Pancreas (tissue), 10 donors: ENCODE measurements around the gene SLC2A4. TPM values are rescaled to one million over a fixed set of nuclear protein-coding genes. Genes with fewer than 3 reads are reported as not detected.

Experiments used
- ATAC-seq, 4 donors: fragments of 200-7000 bp; cut with Tn5 transposase; one replicate each; pipeline versions ENCODE4 v1.8.0 to v1.9.1; 2020; ENCODE audit warnings: mild to moderate bottlenecking in 4 of 4, moderate library complexity in 4 of 4
- DNase-seq, 6 donors: peaks; one replicate each; pipeline ENCODE4 v3.0.0-alpha.2; 2020
- FAIRE-seq: peaks from 2 replicates; lab custom pipeline; 2012; peaks lifted over from hg19 to GRCh38; lab: Jason Lieb, UNC
- H3K27ac ChIP-seq, 4 donors: fragments of 200-600 bp; sonication (generic); 1 replicate in 3 of 4; 2 replicates in 1 of 4; pipeline versions ENCODE4 v1.5.0 to v1.8.0; 2020
- H3K27me3 ChIP-seq, 4 donors: fragments of 200-600 bp; one replicate each; pipeline ENCODE4 v1.8.0; 2021
- H3K36me3 ChIP-seq, 3 donors: fragments of 200-600 bp; sonication (generic) in 1 of 3; one replicate each; pipeline versions ENCODE4 v1.5.0 to v1.8.0; 2020 to 2021
- H3K4me1 ChIP-seq, 3 donors: fragments of 200-600 bp; one replicate each; pipeline ENCODE4 v1.8.0; 2021
- H3K4me3 ChIP-seq, 4 donors: fragments of 200-600 bp; sonication (generic) in 2 of 4; one replicate each; pipeline versions ENCODE4 v1.5.0 to v1.8.0; 2020 to 2021
- H3K9me3 ChIP-seq, 4 donors: fragments of 200-600 bp; one replicate each; pipeline ENCODE4 v1.8.0; 2021
- CTCF ChIP-seq, 4 donors: fragments of 200-600 bp; sonication (generic) in 3 of 4; IDR thresholded peaks; one replicate each; pipeline versions ENCODE4 v1.5.0 to v1.8.0; 2021; ENCODE audit warnings: antibody characterized with exemption in 4 of 4
- WGBS, 2 donors: extraction: QIAGEN DNeasy Blood & Tissue Kit; methylation state at CpG; one replicate each; pipeline ENCODE4 v1.1.7; 2013; 5-methylcytosine and 5-hydroxymethylcytosine counted together
- intact Hi-C, 3 donors: fragments of 100-400 bp; cut with DNase I; formaldehyde crosslinking; loops; one replicate each; pipeline versions ENCODE4 v1.11.1 to v1.14.2; 2022
- polyA plus RNA-seq, 2 donors: library from polyadenylated mRNA; stranded (reverse); fragments of 200-250 nt; gene quantifications; one replicate each; pipeline ENCODE4 v1.2.3, GENCODE V29; 2013
- total RNA-seq, 6 donors: library from RNA; stranded (reverse); fragmentation: NEBNext Ultra II Directional in 4 of 6; extraction: Animal tissue kit (Norgen Biotek cat#: 25700) in 4 of 6; gene quantifications; one replicate each; pipeline versions ENCODE4 v1.2.1 to v1.2.4, GENCODE V29; 2021 to 2023
- donor health status: healthy with polysubstance abuse.
- donor health status: DM: no; HTN: no; CAD: no; lungs with moderate emphysema.
- donor health status: DM: no; HTN: no; CAD: no.
- donor health status: control.
- donor health status: control.
- donor health status: Bipolar disorder and iron deficiency.
- donor health status: DM: yes; HTN: yes; CAD: no.
- donor health status: DM: no; HTN: no; CAD: no.
- donor health status: DM: no; HTN: no; CAD: no.
- donor health status: DM: yes; HTN: yes; CAD: no.

The SLC2A4 gene
- total and polyA plus RNA-seq, 8 donors, result 0.16 to 1.8 (median 0.60) TPM

GRCh38 chr17:7290685-7291084 lies 9.2 kb downstream of the SLC2A4 start:
- Histone ChIP-seq H3K36me3 (no peaks in the 10 kb centered on the region), H3K4me3 (no peak overlapping the region), H3K9me3 (no peaks in the 10 kb centered on the region), H3K27ac (no peak overlapping the region), H3K27me3 (no peaks in the 10 kb centered on the region), H3K4me1 (peaks cover 0 to 14% (median 5%) of the 10 kb centered on the region in 3 donors)
- intact Hi-C loops, result loop anchor here in 1 of 3 donors (10.0 kb wide), 1 partner anchor 246 kb away; the partner anchor contains the start of gene SLC16A11
- ATAC-seq (no peak), DNase-seq (no peak), FAIRE-seq (no peak)
- TF ChIP-seq CTCF (IDR thresholded peaks at IDR 0.05), result no peak
- WGBS, 2 donors, result 74 to 81% methylated on average over 11 of the region's 11 CpGs

DNA sequence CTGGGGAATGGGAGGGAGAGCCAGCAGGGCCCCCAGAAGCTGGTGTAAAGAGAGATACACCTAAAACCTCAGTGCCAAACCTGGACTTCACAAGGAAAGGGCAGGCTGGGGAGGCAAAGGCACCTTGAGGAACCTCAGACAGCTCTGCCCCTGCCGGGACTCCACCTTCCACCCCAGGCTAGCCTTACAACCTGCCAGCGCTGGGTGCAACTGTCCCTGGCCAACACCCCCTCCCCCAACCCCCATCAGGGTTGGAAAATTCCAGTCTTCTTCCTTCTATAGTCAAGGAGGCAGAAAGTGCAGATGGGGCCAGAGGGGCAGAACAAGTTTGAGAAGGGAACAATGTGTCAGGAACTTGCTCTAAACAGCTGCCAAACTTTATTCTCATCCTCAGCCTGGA lies 10.7 kb downstream of the SLC2A4 start:
- intact Hi-C loops, result loop anchor here in 1 of 3 donors (10.0 kb wide), 1 partner anchor 247 kb away; the partner anchor contains the start of gene SLC16A11
- FAIRE-seq (no peak), DNase-seq (no peak), ATAC-seq (no peak)
- Histone ChIP-seq H3K27me3 (no peaks in the 10 kb centered on the region), H3K4me3 (no peak overlapping the region), H3K9me3 (no peaks in the 10 kb centered on the region), H3K36me3 (no peaks in the 10 kb centered on the region), H3K27ac (no peak overlapping the region), H3K4me1 (peaks cover 0 to 18% (median 13%) of the 10 kb centered on the region in 3 donors)
- no peak for TF ChIP-seq CTCF (IDR thresholded peaks at IDR 0.05)
- WGBS, 2 donors, result 73 to 81% methylated on average over 2 of the region's 2 CpGs

DNA sequence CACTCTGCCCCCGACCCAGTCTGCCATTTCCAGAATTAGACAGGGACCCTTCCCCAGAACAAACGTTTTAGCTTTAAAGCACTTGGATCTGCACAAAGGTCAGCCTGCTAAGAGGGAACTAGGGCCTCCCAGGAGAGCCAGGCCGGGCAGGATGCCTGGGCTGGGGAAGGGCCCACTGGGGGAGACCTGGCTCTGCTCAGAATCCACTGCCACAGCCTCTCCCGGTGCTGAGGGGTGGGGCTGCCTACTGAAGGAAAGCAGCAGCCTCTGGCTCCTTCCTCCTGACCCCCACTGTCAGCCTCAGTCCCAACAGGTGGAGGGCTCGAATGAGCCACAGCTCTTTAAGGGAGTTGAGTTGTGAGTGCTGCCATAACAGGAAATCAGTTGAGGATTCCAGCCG lies 11.2 kb downstream of the SLC2A4 start:
- DNase-seq, result no peak
- ATAC-seq, result no peak
- Histone ChIP-seq H3K4me1 (peaks cover 0 to 18% (median 13%) of the 10 kb centered on the region in 3 donors), H3K4me3 (no peak overlapping the region), H3K27me3 (no peaks in the 10 kb centered on the region), H3K36me3 (no peaks in the 10 kb centered on the region), H3K27ac (no peak overlapping the region), H3K9me3 (no peaks in the 10 kb centered on the region)
- intact Hi-C loops, result loop anchor here in 1 of 3 donors (10.0 kb wide), 1 partner anchor 248 kb away; the partner anchor contains the start of gene SLC16A11
- WGBS, 2 donors, result 55 to 59% methylated on average over 6 of the region's 6 CpGs
- TF ChIP-seq CTCF (IDR thresholded peaks at IDR 0.05), result no peak
- FAIRE-seq, result no peak

DNA sequence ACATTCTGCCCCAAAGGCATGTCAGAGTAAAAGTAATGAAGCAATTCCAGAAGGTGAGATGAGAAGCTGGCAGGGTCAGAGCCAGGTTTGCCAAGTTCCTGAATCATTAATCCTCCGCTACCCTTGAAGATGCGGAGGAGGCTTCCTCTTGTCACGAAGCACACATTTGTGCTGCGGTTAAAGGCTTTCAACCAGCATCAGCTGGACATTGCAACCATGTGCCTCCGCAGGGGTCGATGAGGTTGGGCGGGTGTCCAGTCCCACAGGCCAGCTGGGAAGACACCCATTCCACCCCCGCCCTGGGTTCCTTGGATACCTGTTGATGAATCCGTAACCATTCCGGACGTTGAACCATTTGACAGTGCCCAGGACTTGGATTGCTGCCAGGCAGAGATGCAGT lies 11.6 kb downstream of the SLC2A4 start:
- 82% methylated on average over 11 of the region's 11 CpGs for WGBS, 2 donors

More for the DNA sequence above, 11.6 kb downstream of the SLC2A4 start:
- intact Hi-C loops, result loop anchor here in 1 of 3 donors (10.0 kb wide), 1 partner anchor 248 kb away; the partner anchor contains the start of gene SLC16A11
- ATAC-seq (no peak), FAIRE-seq (no peak), DNase-seq (peak in 2 of 6 donors; percentile 26 to 69)
- H3K36me3 ChIP-seq, result no peaks in the 10 kb centered on the region
- H3K9me3 ChIP-seq, result no peaks in the 10 kb centered on the region
- no peak overlapping the region for H3K27ac ChIP-seq
- TF ChIP-seq CTCF (IDR thresholded peaks at IDR 0.05), result no peak
- H3K4me1 ChIP-seq, result peaks cover 0 to 18% (median 13%) of the 10 kb centered on the region in 3 donors
- no peaks in the 10 kb centered on the region for H3K27me3 ChIP-seq
- no peak overlapping the region for H3K4me3 ChIP-seq
